ENCODE results near the gene NIM1K.
"Not testable (repeated sequence)": the region's sequence is repeated elsewhere in the genome, so short reads cannot be mapped to it uniquely, and the experiment has no call there.

The NIM1K gene

DNA sequence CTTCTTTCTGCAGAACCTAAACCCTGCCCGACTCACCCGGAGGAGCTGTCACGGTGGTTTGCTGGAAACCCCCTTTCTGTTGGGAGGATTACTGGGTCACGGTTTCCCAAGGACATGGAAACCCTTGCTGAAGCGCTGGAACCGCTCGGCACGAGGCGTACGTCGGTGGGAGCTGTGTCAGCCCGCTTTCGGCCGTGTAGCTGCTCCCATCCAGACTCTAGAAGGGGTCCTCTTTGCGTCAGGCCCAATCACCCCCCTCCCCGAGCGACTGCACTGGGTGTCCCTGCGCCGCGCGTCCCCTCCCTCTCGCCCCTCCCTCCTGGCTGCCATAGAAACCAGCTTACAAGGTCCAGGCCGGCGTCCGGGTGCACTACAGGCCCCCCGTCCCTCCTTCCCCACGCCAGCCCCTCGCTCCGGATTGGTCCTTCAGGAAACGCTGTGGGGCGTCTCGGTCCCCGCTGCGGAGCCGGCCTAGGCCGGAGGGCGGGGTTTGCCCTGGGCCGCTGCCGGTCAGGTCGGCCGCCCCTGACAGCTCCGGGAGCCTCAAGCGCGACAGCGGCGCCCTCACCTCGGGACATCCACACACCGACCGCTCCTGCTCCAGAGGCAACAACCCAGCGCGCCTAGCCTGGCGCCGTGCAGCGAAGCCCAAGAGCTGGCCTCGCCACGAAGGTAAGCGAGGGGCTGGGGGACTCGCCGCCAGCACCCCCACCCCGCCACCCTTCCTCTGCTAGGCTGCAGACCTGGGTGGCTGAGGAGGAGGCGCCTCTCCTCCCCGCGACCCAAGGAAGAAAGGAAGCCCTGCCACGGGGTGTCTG is at the start of gene NIM1K:
Gene NIM1K (plus strand): TSS at position 486 of the 818 bp plus-strand sequence. CDS start 53,551 bp downstream, outside the sequence.
- DNase-seq: peak; percentile 11 to 92 (median 75)

DNA sequence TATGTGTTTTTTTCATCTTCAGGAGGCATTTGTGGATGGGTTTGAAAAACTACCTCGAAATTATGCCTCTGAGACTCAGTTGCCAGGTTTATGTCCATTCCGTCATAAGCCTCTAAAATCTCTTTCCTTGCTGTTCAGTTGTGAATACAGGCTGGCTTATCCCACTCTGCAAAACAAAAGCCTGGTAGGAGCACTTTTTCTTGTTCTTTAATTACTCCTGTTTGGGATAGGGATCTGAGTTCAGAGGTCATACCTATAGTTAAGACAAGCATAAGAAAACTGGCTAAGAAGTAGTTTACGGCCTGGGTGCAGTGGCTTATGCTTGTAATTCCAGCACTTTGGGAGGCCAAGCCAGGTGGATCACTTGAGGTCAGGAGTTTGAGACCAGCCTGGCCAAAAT is 47.0 kb upstream of the NIM1K start:
- DNase-seq: no peak

DNA sequence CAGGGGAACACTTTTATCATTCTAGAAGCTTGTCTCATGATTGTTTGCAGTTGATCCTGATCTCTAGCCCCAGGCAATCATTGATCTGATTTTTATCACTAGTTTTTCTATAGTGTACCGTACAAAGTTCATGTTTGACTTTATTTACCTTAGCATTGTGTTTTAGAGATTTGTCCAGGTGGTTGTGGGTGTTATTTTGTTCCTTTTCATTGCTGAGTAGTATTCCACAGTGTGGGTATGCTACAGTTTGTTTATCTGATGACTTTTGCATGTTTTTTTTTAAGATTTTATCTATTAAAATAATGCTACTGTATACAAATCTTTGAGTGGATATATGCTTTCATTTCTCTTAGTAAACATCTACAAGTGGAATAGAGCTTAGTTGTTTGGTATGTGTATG is 45.1 kb upstream of the NIM1K start:
- DNase-seq: no peak

DNA sequence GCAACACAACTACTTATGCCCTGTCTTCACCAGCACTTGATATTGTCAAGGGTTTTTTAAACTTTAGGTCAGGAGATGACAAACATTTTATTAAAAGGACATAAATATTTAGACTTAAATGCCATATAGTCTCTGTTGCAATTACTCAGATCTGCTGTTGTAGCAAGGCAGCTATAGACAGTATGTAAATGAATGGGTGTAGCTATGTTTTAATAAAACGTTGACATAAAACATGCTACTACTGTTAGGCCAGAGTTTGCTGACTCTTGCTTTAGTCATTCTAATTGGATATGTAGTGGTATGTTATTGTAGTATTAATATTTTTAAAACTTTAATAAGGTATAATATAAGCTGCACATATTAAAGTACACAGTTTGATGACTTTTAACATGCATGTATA is 43.6 kb upstream of the NIM1K start:
- no peak for DNase-seq

DNA sequence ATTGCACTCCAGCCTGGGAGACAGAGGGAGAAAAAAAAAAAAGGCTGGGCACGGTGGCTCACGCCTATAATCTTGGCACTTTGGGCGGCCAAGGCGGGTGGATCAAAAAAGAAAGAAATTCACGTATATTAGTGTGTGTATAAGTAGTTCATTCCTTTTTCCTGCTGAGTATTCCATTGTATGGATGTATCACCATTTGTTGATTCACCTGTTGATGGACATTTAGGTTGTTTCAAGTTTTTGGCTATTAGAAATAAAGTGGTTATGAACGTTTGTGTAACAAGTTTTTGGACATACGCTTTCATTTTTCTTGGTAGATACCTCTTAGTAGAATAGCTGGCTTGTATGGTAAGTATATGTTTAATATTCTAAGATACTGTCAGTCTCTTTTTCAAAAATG is 42.8 kb upstream of the NIM1K start:
- no peak for DNase-seq

DNA sequence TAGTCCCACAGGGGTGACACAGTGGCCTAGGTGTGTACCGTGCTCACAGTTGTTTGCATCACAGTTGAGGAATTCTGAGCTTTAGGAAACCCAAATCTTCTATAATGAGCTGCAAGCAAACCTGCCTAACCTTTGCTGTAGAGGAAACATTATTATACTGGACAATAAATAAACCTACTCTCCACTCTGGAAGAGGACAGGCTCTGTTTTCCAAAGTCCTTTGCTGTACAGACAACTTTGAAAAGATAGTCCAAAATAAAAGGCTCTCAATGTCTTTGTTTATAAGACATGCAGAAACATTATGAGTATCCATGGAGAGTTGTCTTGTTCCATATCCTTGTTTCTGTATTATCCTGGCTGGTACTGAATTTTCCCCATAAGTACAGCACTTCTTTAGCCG is 42.0 kb upstream of the NIM1K start:
- no peak for DNase-seq

DNA sequence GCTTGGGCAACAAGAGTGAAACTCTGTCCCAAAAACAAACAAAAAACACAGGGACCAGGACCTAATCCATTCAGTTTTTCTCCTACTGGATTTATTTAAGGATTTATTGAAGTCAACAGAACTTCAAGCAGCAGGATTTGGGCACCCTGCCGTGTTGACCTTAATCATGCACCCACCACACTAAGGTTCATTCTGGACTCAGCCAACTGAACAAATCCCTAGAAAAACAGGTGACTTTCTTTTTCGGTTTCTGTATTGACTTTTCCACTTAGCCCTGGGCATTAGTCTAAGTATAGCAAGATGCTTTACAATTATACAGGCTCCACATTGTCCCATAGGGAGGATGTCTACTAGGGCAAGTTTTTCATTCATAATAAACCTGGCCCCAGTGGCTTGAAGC is 41.3 kb upstream of the NIM1K start:
- no peak for DNase-seq

DNA sequence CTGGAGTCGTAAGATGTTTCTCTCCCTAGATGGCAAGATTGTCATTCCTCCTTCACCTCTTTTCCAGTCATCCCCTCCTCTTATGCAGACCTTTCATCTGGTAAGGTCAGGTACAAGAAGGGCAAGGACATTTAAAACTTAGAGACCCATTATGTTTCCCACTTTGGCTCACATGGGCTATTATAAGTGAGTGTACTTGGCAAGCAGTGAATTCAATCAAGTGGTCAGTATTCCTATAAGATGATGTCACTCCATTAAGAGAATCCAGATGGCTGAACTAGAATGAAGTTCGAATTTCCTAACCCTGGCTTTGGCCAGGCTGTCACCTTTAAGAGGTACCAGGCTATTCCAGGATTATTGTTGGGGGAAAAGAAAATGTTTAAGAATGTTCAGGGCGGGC is 39.1 kb upstream of the NIM1K start:
- no peak for DNase-seq

DNA sequence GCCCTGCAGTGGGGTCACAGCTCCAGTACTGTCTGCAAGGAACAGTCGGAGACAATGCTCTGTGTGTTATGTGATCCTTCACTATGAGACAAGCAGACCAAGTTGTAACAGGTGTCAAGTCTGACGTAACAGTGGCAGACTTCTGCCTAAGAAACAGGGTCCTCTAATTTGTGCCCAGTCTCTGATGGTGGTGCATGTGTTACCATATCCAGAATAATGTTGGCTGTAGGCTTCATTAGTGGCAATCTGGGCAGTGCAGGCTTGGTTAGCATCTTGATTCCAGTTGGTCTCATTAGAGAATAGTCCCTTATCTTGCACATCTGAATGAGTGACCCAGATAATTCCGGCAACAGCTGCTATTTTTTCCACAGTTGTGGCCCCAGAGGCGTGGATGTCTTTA is 37.6 kb upstream of the NIM1K start:
- no peak for DNase-seq

DNA sequence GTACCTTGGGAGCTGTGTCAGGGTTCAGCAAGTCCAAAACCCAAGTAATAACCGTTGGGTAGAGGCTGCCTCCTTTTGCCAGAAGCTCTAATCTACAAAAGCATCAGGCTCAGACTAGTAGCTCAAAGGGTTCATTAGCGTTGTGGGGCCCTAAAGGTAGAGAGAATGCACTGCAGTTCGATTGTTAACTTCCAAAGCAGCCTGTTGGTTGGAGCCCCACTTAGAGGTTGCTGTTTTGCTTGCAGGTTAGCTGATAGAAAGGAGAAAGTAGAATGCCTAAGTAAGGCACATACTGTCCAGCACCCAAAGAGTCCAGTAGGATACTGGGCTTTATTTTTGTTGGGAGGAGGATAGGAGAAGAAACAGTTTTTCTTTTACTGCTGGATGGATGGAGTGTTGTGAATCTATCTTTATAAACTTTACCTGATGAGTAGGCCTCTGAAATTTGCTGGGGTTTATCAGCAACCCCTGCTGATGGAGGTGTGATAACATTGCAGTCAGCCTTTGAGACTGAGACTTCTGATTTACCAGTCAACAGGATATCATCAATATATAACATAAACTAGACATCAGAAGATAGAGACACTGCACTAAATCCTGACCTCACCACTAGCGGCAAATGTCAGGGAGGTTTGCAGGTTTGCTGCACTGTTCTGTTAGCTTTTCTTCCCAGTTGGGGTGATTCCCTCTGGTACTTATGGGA is 36.5 kb upstream of the NIM1K start:
- no peak for DNase-seq

DNA sequence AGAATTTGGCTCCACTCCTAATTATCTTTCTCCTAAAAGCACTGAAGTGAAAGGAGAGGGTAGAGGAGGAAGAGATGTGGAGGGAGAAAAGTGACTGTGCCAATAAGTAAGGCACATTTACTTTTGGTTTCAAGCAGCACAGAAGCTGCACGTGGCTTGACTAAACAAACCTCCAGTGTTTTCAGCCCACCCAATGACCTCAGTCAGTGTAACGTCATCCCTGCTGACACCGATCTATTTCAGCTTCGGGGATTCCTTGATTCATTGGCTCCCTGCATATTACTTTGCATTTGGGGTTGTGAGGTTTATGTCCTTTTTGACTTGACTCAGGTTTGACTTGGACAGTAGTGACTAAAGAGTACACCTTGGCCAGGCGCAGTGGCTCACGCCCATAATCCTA is 35.6 kb upstream of the NIM1K start:
- peak in 3 of 14 donors; percentile 8 to 33 (median 31) for DNase-seq

DNA sequence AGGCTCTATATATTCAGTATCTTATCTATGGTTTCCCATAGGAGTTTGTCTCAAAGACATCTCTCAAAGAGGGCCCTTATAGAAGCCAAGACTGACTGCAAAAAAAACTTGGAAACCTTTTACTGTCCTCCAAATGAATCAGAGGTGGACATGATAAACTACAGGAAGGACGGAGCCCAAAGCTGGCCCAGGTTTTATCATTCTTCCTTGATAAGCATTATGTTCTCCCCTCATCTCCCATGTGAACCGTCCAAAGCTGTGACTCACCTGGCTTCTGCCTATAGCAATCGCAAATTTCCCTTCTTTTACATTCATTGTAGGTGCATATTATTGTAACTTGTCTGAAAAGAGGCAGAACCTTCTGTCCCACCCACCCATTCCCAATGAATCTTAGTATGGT is 35.0 kb upstream of the NIM1K start:
- DNase-seq: no peak

DNA sequence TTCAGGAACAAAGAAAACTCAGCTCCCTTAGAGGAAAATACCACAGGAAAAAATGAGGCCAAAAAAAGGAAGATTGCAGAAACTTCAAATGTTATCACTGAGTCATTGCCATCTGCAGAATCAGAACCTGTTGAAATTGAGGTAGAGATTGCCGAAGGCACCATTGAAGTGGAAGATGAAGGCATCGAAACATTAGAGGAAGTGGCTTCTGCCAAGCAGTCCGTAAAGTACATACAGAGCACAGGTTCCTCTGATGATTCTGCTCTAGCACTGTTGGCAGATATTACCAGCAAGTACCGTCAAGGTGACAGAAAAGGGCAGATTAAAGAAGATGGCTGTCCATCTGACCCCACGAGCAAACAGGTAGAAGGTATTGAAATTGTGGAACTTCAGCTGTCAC is 30.8 kb upstream of the NIM1K start:
- DNase-seq: no peak

DNA sequence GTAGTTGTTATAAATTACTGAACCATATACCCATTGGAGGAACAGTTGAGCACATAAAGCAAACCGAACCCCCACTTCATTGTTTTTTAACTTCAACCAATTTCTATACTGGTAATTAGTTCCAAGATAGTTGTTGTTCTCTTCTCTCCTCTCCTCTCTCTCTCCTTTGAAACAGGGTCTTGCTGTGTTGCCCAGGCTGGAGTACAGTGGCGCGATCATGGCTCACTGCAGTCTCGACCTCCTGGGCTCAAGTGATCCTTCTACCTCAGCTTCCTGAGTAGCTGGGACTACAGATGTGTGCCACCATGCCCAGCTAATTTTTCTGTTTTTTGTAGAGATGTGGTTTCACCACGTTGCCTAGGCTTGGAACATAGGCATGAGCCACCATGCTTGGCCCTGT is 27.2 kb upstream of the NIM1K start:
- DNase-seq: not testable (repeated sequence)

DNA sequence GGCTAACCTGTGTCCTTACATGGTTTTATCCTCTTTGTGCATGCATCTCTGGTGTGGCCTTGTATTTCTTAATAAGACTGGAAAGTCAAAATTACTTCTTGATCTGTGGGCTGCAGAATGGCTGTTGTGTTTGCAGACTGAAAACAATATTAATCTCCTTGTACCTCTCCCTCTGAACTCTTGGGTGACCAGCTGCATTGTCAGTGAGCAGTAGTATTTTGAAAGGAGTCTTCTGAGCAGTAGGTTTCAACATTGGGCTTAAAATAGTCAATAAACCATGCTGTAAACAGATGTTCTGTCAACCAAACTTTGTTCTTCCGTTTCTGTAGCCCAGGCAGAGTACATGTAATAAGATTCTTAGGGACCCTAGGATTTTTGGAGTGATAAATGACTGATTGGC is 26.7 kb upstream of the NIM1K start:
- no peak for DNase-seq

DNA sequence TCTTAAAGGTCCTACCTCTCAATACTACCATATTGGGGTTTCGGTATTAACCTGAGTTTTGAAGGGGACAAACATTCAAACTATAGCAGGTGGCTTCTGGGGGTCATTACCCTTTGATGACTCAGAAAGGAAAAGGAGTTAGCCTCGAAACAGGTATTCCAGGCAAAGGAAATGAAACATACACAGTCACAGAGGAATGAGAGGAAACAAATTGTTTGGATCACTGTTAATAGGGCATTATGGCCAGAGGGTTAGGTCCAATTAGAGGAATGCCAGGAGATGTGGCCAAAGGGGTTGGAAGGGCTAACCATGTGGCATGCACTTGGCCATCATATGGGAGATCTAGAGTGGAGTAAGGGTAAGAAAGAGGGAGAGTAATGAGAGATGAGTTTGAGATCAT is 23.9 kb upstream of the NIM1K start:
- no peak for DNase-seq

DNA sequence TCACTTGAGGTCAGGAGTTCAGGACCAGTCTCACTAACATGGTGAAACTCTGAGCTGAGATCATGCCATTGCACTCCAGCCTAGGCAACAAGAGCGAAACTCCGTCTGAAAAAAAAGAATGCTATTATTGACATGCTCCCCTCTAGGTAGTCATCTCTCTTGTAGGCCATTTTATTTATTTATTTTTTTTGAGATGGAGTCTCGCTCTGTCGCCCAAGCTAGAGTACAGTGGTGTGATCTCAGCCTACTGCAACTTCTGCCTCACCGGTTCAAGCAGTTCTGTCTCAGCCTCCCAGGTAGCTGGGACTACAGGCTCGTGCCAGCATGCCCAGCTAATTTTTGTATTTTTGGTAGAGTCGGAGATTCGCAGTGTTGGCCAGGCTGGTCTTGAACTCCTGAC is 20.6 kb upstream of the NIM1K start:
- no peak for DNase-seq

DNA sequence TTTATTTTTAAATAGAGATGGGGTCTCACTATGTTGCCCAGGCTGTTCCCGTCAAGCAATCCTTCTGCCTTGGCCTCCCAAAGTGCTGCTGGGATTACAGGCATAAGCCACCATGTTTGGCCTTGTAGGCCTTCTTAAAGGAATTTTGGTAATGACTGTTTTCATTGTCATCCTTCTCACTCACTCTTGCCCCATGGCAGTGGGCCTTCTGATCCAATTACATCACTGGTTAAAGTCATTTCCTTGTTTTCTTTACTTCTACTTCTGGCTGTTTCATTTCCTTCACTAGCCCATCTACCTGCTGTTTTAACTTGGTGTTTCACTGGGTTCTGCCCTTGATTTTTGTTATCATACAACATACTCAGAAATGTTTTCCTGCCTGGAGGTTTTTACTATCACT is 20.1 kb upstream of the NIM1K start:
- no peak for DNase-seq

DNA sequence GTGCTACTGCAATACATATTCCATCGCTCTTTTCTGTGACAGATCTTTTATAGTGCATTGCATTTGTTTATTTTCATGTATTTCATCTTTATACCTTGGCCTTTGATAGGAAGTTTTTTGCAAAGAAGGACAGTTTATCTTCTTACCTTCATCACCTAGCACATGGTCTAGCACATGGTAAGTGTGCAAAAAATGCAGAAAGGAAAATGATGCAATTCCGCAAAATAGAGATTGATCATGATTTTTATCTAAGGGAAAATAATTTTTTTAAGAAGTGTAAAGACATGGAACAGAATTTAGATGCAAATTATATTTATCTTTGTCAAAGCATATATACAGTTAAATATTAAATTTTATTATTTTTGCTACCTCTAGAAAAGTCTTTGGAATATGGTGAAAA is 19.2 kb upstream of the NIM1K start:
- DNase-seq: no peak

DNA sequence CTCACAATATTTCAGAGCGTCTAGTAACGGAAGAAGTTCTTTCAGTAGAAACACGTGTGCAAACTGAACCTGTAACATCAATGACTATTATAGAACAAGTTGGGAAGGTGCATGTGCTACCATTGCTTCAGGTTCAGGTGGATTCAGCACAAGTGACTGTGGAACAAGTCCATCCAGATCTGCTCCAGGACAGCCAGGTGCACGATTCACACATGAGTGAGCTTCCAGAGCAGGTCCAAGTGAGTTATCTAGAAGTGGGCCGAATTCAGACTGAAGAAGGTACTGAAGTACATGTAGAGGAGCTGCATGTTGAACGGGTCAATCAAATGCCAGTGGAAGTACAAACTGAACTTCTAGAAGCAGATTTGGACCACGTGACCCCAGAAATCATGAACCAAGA is 17.4 kb upstream of the NIM1K start:
- DNase-seq: peak in 1 of 14 donors; percentile 7

DNA sequence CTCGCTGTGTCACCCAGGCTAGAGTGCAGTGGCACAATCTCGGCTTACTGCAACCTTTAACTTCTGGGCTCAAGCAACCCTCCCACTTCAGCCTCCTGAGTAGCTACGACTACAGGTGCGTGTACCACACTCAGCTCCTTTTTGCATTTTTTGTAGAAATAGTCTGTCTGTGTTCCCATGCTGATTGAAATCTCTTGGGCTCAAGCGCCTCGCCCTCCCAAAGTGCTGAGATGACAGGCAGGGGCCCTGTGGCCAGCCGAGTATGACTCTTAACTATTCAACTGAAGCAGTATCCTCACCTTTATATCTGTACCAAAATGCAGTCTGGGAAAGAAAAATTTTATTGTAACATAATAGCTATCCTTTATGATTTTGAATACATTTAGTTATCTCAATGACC is 12.2 kb upstream of the NIM1K start:
- DNase-seq: no peak

DNA sequence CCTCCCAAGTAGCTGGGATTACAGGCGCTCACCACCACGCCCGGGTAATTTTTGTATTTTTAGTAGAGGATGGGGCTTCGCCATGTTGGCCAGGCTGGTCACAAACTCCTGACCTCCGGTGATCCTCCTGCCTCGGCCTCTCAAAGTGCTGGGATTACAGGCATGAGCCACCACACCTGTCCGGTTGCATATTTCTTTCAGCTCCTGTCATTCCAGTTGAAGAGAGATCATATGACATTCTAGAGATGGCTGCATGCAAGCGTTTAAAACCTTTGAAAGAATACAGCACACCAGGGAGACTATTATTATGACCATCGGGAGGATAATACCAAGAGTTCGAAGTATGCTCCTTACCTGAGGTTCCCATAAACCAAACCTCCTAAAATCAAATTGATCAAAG is 9.6 kb upstream of the NIM1K start:
- DNase-seq: no peak

DNA sequence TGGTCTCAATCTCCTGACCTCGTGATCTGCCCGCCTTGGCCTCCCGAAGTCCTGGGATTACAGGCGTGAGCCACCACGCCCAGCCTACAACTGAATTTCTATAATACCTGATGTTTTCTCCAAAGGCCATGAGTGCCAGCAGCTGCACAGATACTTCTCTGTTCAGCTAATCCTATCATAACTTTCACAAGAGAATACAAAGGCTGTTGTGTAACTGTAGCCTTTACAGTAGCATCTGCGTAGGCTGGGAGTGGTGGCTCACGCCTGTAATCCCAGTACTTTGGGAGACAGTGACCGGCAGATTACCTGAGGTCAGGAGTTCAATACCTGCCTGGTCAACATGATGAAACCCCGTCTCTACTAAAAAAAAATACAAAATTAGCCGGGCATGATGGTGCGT is 8.9 kb upstream of the NIM1K start:
- not testable (repeated sequence) for DNase-seq
